Liver (tissue), 9 donors: ENCODE results near the gene CHL1. TPM values are rescaled to one million over a fixed set of nuclear protein-coding genes. Genes with fewer than 3 reads are reported as not detected.

Source experiments
- DNase-seq: peaks from one replicate; pipeline ENCODE4 v3.0.0-alpha.2; 2017; ENCODE audit warnings: low spot score
- H3K27ac ChIP-seq, 2 donors: one replicate each; pipeline ENCODE4 v1.7.0; 2013; ENCODE audit warnings: inconsistent platforms in 2 of 2, low read length in 2 of 2, control low read depth in 1 of 2, low read depth in 1 of 2, mild to moderate bottlenecking in 1 of 2
- H3K27me3 ChIP-seq, 4 donors: one replicate each; pipeline versions ENCODE4 v1.6.1 to v1.7.0; 2013; ENCODE audit warnings: low read length in 3 of 4, inconsistent platforms in 1 of 4, mild to moderate bottlenecking in 1 of 4, moderate library complexity in 1 of 4; ENCODE audit not compliant: control insufficient read depth in 4 of 4, insufficient read depth in 4 of 4
- H3K36me3 ChIP-seq, 4 donors: one replicate each; pipeline versions ENCODE4 v1.6.1 to v1.7.0; 2013; ENCODE audit warnings: low read length in 3 of 4, mild to moderate bottlenecking in 3 of 4, low read depth in 1 of 4, moderate library complexity in 1 of 4; ENCODE audit not compliant: control insufficient read depth in 4 of 4, insufficient read depth in 3 of 4
- H3K4me1 ChIP-seq, 4 donors: one replicate each; pipeline versions ENCODE4 v1.6.1 to v1.7.0; 2013; ENCODE audit warnings: low read length in 3 of 4, mild to moderate bottlenecking in 3 of 4, moderate library complexity in 1 of 4; ENCODE audit not compliant: control insufficient read depth in 4 of 4, insufficient read depth in 4 of 4
- H3K4me3 ChIP-seq, 3 donors: one replicate each; pipeline versions ENCODE4 v1.6.1 to v1.7.0; 2013; ENCODE audit warnings: low read length in 3 of 3, control low read depth in 1 of 3, low read depth in 1 of 3, mild to moderate bottlenecking in 1 of 3
- H3K9ac ChIP-seq, 2 donors: one replicate each; pipeline ENCODE4 v1.7.0; 2013; ENCODE audit warnings: low read length in 2 of 2, mild to moderate bottlenecking in 2 of 2, moderate library complexity in 2 of 2, control low read depth in 1 of 2, low read depth in 1 of 2
- H3K9me3 ChIP-seq, 4 donors: one replicate each; pipeline versions ENCODE4 v1.6.1 to v1.7.0; 2013; ENCODE audit warnings: low read length in 3 of 4; ENCODE audit not compliant: control insufficient read depth in 4 of 4
- EGR1 ChIP-seq, 2 donors: IDR thresholded peaks; 2 replicates each; pipeline ENCODE4 v1.6.1; 2016 to 2018; ENCODE audit warnings: antibody characterized with exemption in 2 of 2, low read depth in 2 of 2
- FOXA1 ChIP-seq: IDR thresholded peaks from 2 replicates; pipeline ENCODE4 v1.6.1; 2016; ENCODE audit warnings: antibody characterized with exemption
- FOXA2 ChIP-seq: IDR thresholded peaks from 2 replicates; pipeline ENCODE4 v1.6.1; 2016; ENCODE audit warnings: antibody characterized with exemption
- GABPA ChIP-seq, 2 donors: IDR thresholded peaks in 1 of 2; conservative IDR thresholded peaks in 1 of 2; 2 replicates each; pipeline ENCODE4 v1.6.1; 2016; ENCODE audit warnings: antibody characterized with exemption in 2 of 2, mild to moderate bottlenecking in 1 of 2, moderate library complexity in 1 of 2
- HNF4G ChIP-seq: IDR thresholded peaks from 2 replicates; pipeline ENCODE4 v1.6.1; 2016; ENCODE audit warnings: antibody characterized with exemption
- JUND ChIP-seq, 2 donors: IDR thresholded peaks; 2 replicates each; pipeline ENCODE4 v1.6.1; 2016; ENCODE audit warnings: antibody characterized with exemption in 2 of 2
- NR2F2 ChIP-seq: IDR thresholded peaks from 2 replicates; pipeline ENCODE4 v1.6.1; 2016; ENCODE audit warnings: antibody characterized with exemption
- RAD21 ChIP-seq, 2 donors: IDR thresholded peaks; 2 replicates each; pipeline ENCODE4 v1.6.1; 2016; ENCODE audit warnings: antibody characterized with exemption in 2 of 2, mild to moderate bottlenecking in 2 of 2
- RXRA ChIP-seq, 2 donors: IDR thresholded peaks; 2 replicates each; pipeline ENCODE4 v1.6.1; 2017 to 2018; ENCODE audit warnings: antibody characterized with exemption in 2 of 2, mild to moderate bottlenecking in 1 of 2
- SP1 ChIP-seq: IDR thresholded peaks from 2 replicates; pipeline ENCODE4 v1.6.1; 2018; ENCODE audit warnings: antibody characterized with exemption, mild to moderate bottlenecking
- TAF1 ChIP-seq: conservative IDR thresholded peaks from 2 replicates; pipeline ENCODE4 v1.6.1; 2016; ENCODE audit warnings: antibody characterized with exemption, mild to moderate bottlenecking
- YY1 ChIP-seq: IDR thresholded peaks from 2 replicates; pipeline ENCODE4 v1.6.1; 2016; ENCODE audit warnings: antibody characterized with exemption, mild to moderate bottlenecking
- WGBS: extraction: QIAGEN DNeasy Blood & Tissue Kit; methylation state at CpG from one replicate; pipeline ENCODE4 v1.1.7; 2013; 5-methylcytosine and 5-hydroxymethylcytosine counted together
- polyA plus RNA-seq, 2 donors: library from polyadenylated mRNA; stranded (reverse) in 1 of 2; unstranded in 1 of 2; fragments of 200-250 nt in 1 of 2; fragments of >200 nt in 1 of 2; fragmentation: Nextera tagmentation in 1 of 2; extraction: Ambion mirVana in 1 of 2; gene quantifications; one replicate each; pipeline versions ENCODE4 v1.2.1 to v1.2.3, GENCODE V29; 2013 to 2015
- total RNA-seq, 2 donors: library from RNA; depleted of rRNA; stranded (reverse); fragments of >200 nt; gene quantifications; one replicate each; pipeline ENCODE4 v1.2.3, GENCODE V29; 2014
- TF ChIP-seq, protein P1 (sequence below): fragments of 150-350 bp; IDR thresholded peaks from 2 replicates; pipeline ENCODE4 v1.5.1; 2017; ENCODE audit warnings: improper control_type of control experiment, low read depth, low read length; ENCODE audit not compliant: missing input control
- TF ChIP-seq, protein P2 (sequence below): IDR thresholded peaks from 2 replicates; pipeline ENCODE4 v1.6.1; 2016; ENCODE audit warnings: antibody characterized with exemption
- TF ChIP-seq, protein P3 (sequence below): IDR thresholded peaks from 2 replicates; pipeline ENCODE4 v1.6.1; 2016; ENCODE audit warnings: antibody characterized with exemption
- TF ChIP-seq, protein P4 (sequence below): IDR thresholded peaks from 2 replicates; pipeline ENCODE4 v1.6.1; 2016; ENCODE audit warnings: antibody characterized with exemption
- TF ChIP-seq, protein P5 (sequence below): IDR thresholded peaks from 2 replicates; pipeline ENCODE4 v1.6.1; 2016; ENCODE audit warnings: antibody characterized with exemption, mild to moderate bottlenecking
- donor health status: healthy.
- donor health status: healthy.
- donor health status: healthy.
- donor health status: healthy.
- donor health status: healthy.

Gene CHL1
- total and polyA plus RNA-seq, 4 donors, result 0.03 to 8.1 (median 0.66) TPM

DNA sequence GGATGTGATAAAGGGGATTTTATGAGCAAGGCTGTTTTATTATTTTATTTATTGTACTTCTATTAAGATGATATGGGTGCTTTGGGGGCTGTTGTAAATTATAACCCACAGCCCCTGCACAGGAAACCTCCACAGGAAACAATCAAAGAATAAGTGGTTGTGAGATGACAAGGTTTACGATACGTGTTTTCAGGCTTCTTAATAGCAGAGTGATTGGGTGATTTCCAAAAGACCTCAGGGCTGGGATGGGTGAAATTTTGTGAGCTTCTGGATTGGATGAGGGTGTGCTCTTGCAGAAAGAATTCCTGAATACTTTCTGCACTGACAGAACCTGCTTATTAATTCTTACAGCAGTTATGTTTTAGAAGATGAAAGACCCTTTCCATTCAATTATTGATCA is 21.4 kb downstream of the CHL1 start:
- H3K4me3 ChIP-seq, result no peak overlapping the region
- H3K27me3 ChIP-seq, result no peaks in the 10 kb centered on the region
- WGBS, result 82% methylated on average over 2 of the region's 2 CpGs
- H3K36me3 ChIP-seq, result no peaks in the 10 kb centered on the region
- DNase-seq, result no peak
- no peaks in the 10 kb centered on the region for H3K9me3 ChIP-seq
- H3K9ac ChIP-seq, result no peak overlapping the region
- no peak overlapping the region for H3K27ac ChIP-seq
- TF ChIP-seq, protein P1, sequence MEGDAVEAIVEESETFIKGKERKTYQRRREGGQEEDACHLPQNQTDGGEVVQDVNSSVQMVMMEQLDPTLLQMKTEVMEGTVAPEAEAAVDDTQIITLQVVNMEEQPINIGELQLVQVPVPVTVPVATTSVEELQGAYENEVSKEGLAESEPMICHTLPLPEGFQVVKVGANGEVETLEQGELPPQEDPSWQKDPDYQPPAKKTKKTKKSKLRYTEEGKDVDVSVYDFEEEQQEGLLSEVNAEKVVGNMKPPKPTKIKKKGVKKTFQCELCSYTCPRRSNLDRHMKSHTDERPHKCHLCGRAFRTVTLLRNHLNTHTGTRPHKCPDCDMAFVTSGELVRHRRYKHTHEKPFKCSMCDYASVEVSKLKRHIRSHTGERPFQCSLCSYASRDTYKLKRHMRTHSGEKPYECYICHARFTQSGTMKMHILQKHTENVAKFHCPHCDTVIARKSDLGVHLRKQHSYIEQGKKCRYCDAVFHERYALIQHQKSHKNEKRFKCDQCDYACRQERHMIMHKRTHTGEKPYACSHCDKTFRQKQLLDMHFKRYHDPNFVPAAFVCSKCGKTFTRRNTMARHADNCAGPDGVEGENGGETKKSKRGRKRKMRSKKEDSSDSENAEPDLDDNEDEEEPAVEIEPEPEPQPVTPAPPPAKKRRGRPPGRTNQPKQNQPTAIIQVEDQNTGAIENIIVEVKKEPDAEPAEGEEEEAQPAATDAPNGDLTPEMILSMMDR, result no peak
- TF ChIP-seq, protein P2, sequence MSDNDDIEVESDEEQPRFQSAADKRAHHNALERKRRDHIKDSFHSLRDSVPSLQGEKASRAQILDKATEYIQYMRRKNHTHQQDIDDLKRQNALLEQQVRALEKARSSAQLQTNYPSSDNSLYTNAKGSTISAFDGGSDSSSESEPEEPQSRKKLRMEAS, result no peak
- TF ChIP-seq JUND (IDR thresholded peaks at IDR 0.05) (no peak), TAF1 (no peak), EGR1 (IDR thresholded peaks at IDR 0.05; ENCODE audit: low read depth in 2 of 2) (no peak), FOXA1 (no peak)
- TF ChIP-seq, protein P3, sequence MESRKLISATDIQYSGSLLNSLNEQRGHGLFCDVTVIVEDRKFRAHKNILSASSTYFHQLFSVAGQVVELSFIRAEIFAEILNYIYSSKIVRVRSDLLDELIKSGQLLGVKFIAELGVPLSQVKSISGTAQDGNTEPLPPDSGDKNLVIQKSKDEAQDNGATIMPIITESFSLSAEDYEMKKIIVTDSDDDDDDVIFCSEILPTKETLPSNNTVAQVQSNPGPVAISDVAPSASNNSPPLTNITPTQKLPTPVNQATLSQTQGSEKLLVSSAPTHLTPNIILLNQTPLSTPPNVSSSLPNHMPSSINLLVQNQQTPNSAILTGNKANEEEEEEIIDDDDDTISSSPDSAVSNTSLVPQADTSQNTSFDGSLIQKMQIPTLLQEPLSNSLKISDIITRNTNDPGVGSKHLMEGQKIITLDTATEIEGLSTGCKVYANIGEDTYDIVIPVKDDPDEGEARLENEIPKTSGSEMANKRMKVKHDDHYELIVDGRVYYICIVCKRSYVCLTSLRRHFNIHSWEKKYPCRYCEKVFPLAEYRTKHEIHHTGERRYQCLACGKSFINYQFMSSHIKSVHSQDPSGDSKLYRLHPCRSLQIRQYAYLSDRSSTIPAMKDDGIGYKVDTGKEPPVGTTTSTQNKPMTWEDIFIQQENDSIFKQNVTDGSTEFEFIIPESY, result no peak
- H3K4me1 ChIP-seq, result no peaks in the 10 kb centered on the region

DNA sequence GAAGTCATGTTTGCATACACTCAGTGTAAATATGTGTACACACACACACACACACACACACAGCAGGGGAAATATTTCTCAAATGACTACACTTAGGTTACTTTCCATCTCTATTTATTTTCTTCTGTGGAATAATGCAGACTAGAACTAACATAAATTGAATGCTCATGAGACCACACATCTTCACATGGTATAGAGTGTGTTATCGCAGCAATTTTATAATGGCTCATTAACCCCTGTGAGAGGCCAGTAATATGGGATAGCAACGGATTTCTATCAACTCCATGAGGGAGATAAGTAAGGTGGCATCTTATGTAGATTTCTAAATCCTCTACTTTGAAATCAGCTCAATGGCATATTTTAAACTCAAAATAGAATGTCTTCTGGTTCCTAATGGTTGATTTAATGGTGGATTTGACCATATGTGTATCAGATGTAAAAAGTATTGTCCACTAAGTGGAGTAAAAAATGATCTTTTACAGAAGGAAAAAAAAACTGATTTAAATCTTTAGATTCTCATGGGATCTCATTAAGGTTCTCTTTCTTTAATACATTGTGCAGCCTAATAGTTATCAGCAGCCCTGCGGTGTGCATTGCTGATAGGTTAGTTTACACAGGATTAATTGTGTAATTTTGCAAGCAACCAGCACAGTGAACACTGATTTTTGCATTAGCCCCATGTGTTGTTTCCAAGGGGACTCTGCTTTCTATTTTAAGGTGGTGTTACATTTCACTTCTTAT is 32.0 kb downstream of the CHL1 start:
- no peak overlapping the region for H3K27ac ChIP-seq
- 56% methylated on average over 3 of the region's 3 CpGs for WGBS
- H3K4me3 ChIP-seq, result no peak overlapping the region
- no peak for DNase-seq
- no peaks in the 10 kb centered on the region for H3K4me1 ChIP-seq
- H3K36me3 ChIP-seq, result no peaks in the 10 kb centered on the region
- H3K9me3 ChIP-seq, result peaks cover 0 to 6% (median 4%) of the 10 kb centered on the region in 4 donors
- H3K27me3 ChIP-seq, result peaks cover 0 to 11% (median 0%) of the 10 kb centered on the region in 4 donors
- H3K9ac ChIP-seq, result no peak overlapping the region
- TF ChIP-seq RXRA (IDR thresholded peaks at IDR 0.05), result no peak
- TF ChIP-seq JUND (IDR thresholded peaks at IDR 0.05), result no peak
- TF ChIP-seq, protein P3, result no peak
- TF ChIP-seq TAF1, result no peak
- TF ChIP-seq FOXA1, result no peak
- no peak for TF ChIP-seq RAD21 (IDR thresholded peaks at IDR 0.05)
- no peak for TF ChIP-seq SP1
- TF ChIP-seq, protein P4, sequence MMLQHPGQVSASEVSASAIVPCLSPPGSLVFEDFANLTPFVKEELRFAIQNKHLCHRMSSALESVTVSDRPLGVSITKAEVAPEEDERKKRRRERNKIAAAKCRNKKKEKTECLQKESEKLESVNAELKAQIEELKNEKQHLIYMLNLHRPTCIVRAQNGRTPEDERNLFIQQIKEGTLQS, result no peak
- no peak for TF ChIP-seq EGR1 (IDR thresholded peaks at IDR 0.05; ENCODE audit: low read depth in 2 of 2)
- TF ChIP-seq, protein P2, result no peak
- no peak for TF ChIP-seq FOXA2
- no peak for TF ChIP-seq HNF4G
- TF ChIP-seq GABPA (IDR thresholded peaks at IDR 0.05 in 1 of 2, conservative IDR thresholded peaks at IDR 0.05 in 1 of 2), result no peak
- TF ChIP-seq, protein P1, result no peak
- TF ChIP-seq, protein P5, sequence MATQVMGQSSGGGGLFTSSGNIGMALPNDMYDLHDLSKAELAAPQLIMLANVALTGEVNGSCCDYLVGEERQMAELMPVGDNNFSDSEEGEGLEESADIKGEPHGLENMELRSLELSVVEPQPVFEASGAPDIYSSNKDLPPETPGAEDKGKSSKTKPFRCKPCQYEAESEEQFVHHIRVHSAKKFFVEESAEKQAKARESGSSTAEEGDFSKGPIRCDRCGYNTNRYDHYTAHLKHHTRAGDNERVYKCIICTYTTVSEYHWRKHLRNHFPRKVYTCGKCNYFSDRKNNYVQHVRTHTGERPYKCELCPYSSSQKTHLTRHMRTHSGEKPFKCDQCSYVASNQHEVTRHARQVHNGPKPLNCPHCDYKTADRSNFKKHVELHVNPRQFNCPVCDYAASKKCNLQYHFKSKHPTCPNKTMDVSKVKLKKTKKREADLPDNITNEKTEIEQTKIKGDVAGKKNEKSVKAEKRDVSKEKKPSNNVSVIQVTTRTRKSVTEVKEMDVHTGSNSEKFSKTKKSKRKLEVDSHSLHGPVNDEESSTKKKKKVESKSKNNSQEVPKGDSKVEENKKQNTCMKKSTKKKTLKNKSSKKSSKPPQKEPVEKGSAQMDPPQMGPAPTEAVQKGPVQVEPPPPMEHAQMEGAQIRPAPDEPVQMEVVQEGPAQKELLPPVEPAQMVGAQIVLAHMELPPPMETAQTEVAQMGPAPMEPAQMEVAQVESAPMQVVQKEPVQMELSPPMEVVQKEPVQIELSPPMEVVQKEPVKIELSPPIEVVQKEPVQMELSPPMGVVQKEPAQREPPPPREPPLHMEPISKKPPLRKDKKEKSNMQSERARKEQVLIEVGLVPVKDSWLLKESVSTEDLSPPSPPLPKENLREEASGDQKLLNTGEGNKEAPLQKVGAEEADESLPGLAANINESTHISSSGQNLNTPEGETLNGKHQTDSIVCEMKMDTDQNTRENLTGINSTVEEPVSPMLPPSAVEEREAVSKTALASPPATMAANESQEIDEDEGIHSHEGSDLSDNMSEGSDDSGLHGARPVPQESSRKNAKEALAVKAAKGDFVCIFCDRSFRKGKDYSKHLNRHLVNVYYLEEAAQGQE, result no peak
- no peak for TF ChIP-seq NR2F2
- TF ChIP-seq YY1, result no peak
